ENCODE measurements around the gene IL4R. TPM values are rescaled to one million over a fixed set of nuclear protein-coding genes. Genes with fewer than 3 reads are reported as not detected.
"Not testable (repeated sequence)": the region's sequence is repeated elsewhere in the genome, so short reads cannot be mapped to it uniquely, and the experiment has no call there.

Gene IL4R
- total RNA-seq, 2 experiments from 2014 or later: 155 to 190 TPM

GRCh38 chr16:27390151-27390550 is 76.4 kb downstream of the IL4R start:
- no peak overlapping the region for H3K4me3 Mint-ChIP-seq
- no peaks in the 10 kb centered on the region for H3K27me3 Mint-ChIP-seq
- H3K9me3 Mint-ChIP-seq (ENCODE audit: low read depth): peaks cover 37% of the 10 kb centered on the region
- peaks cover 52% of the 10 kb centered on the region for H3K36me3 Mint-ChIP-seq
- peaks cover 40% of the 10 kb centered on the region for H3K4me1 Mint-ChIP-seq
- H3K27ac Mint-ChIP-seq: no peak overlapping the region
- DNase-seq (no peak), ATAC-seq (no peak)
- CTCF ChIA-PET: interaction anchor here (1.0 kb wide), 1 partner anchor 11 kb away, joined by 3 read pairs; no protein-coding TSS in a partner anchor

- CTCF ChIA-PET: interaction anchor here (0.8 to 1.7 kb wide), 6 partner anchors 11 to 223 kb away, joined by 3 to 7 read pairs (median 4); no protein-coding TSS in a partner anchor
- Mint-ChIP-seq H3K4me3 (no peak overlapping the region), H3K9me3 (ENCODE audit: low read depth) (peaks cover 32% of the 10 kb centered on the region), H3K27ac (no peak overlapping the region), H3K36me3 (peaks cover 52% of the 10 kb centered on the region), H3K4me1 (peaks cover 35% of the 10 kb centered on the region), H3K27me3 (no peaks in the 10 kb centered on the region)
- no peak for ATAC-seq
- no peak for DNase-seq
Measured at GRCh38 chr16:27392671-27393070, 78.9 kb downstream of the IL4R start.

GRCh38 chr16:27394516-27394915 is 80.7 kb downstream of the IL4R start:
- Mint-ChIP-seq H3K36me3 (peaks cover 45% of the 10 kb centered on the region), H3K4me1 (peaks cover 28% of the 10 kb centered on the region), H3K27me3 (no peaks in the 10 kb centered on the region), H3K4me3 (no peak overlapping the region), H3K9me3 (ENCODE audit: low read depth) (peaks cover 30% of the 10 kb centered on the region), H3K27ac (no peak overlapping the region)
- CTCF ChIA-PET: interaction anchor here (0.9 to 1.3 kb wide), 2 partner anchors 9 to 21 kb away, joined by 3 to 4 read pairs; no protein-coding TSS in a partner anchor
- ATAC-seq (no peak), DNase-seq (no peak)

GRCh38 chr16:27398341-27398893 is 84.6 kb downstream of the IL4R start:
- H3K4me1 Mint-ChIP-seq: peaks cover 50% of the 10 kb centered on the region
- peaks cover 28% of the 10 kb centered on the region for H3K36me3 Mint-ChIP-seq
- CTCF ChIA-PET: interaction anchor here (1.6 kb wide), 1 partner anchor 30 kb away, joined by 3 read pairs; no protein-coding TSS in a partner anchor
- peak; percentile 33 for DNase-seq
- ATAC-seq; H3K27ac Mint-ChIP-seq; H3K9me3 Mint-ChIP-seq (ENCODE audit: low read depth); H3K27me3 Mint-ChIP-seq; H3K4me3 Mint-ChIP-seq: not testable (repeated sequence)

- CTCF ChIA-PET: no interaction called here
- Mint-ChIP-seq H3K9me3 (ENCODE audit: low read depth) (peaks cover 7% of the 10 kb centered on the region), H3K4me3 (no peak overlapping the region), H3K4me1 (peaks cover 51% of the 10 kb centered on the region), H3K36me3 (peaks cover 24% of the 10 kb centered on the region), H3K27ac (peak overlapping the region; percentile 22), H3K27me3 (no peaks in the 10 kb centered on the region)
- DNase-seq (peak; percentile 39), ATAC-seq (no peak)
Measured at GRCh38 chr16:27398894-27399853, 85.4 kb downstream of the IL4R start.

GRCh38 chr16:27399969-27400368 is 86.2 kb downstream of the IL4R start:
- H3K4me3 Mint-ChIP-seq: no peak overlapping the region
- peaks cover 21% of the 10 kb centered on the region for H3K36me3 Mint-ChIP-seq
- CTCF ChIA-PET: interaction anchor here (1.1 to 3.4 kb wide), 3 partner anchors 13 to 31 kb away, joined by 3 to 22 read pairs (median 3); no protein-coding TSS in a partner anchor
- ATAC-seq: no peak
- H3K4me1 Mint-ChIP-seq: peaks cover 49% of the 10 kb centered on the region
- peaks cover 2% of the 10 kb centered on the region for H3K9me3 Mint-ChIP-seq (ENCODE audit: low read depth)
- H3K27ac Mint-ChIP-seq: no peak overlapping the region
- DNase-seq: peak; percentile 19
- H3K27me3 Mint-ChIP-seq: no peaks in the 10 kb centered on the region

- Mint-ChIP-seq H3K27me3 (no peaks in the 10 kb centered on the region), H3K4me3 (no peak overlapping the region), H3K4me1 (peaks cover 53% of the 10 kb centered on the region), H3K36me3 (peaks cover 12% of the 10 kb centered on the region), H3K9me3 (ENCODE audit: low read depth) (no peaks in the 10 kb centered on the region), H3K27ac (no peak overlapping the region)
- CTCF ChIA-PET: interaction anchor here (0.8 to 3.4 kb wide), 9 partner anchors 9 to 231 kb away, joined by 3 to 22 read pairs (median 3); no protein-coding TSS in a partner anchor
- no peak for ATAC-seq
- peak; percentile 40 for DNase-seq
Measured at GRCh38 chr16:27400751-27401620, 87.2 kb downstream of the IL4R start.

- CTCF ChIA-PET: interaction anchor here (0.7 to 3.4 kb wide), 9 partner anchors 8 to 84 kb away, joined by 3 to 22 read pairs (median 7); no protein-coding TSS in a partner anchor
- H3K9me3 Mint-ChIP-seq (ENCODE audit: low read depth): no peaks in the 10 kb centered on the region
- H3K27ac Mint-ChIP-seq: peak within 1 kb of the TSS; percentile 96
- no peaks in the 10 kb centered on the region for H3K27me3 Mint-ChIP-seq
- peaks cover 63% of the 10 kb centered on the region for H3K4me1 Mint-ChIP-seq
- H3K36me3 Mint-ChIP-seq: peaks cover 10% of the 10 kb centered on the region
- peak within 1 kb of the TSS; percentile 96 for H3K4me3 Mint-ChIP-seq
- ATAC-seq (peak; percentile 64), DNase-seq (peak; percentile 92)
Measured at GRCh38 chr16:27401768-27402568, 88.2 kb downstream of the IL4R start, which contains the start of gene IL21R. IL21R (plus strand) TSS chr16:27402174; CDS start chr16:27430072, 27,898 bp downstream.

- H3K27me3 Mint-ChIP-seq: no peaks in the 10 kb centered on the region
- H3K36me3 Mint-ChIP-seq: peaks cover 13% of the 10 kb centered on the region
- ATAC-seq (no peak), DNase-seq (no peak)
- CTCF ChIA-PET: interaction anchor here (0.7 to 3.4 kb wide), 8 partner anchors 13 to 85 kb away, joined by 3 to 22 read pairs (median 5); no protein-coding TSS in a partner anchor
- H3K27ac Mint-ChIP-seq: peak overlapping the region; percentile 96
- H3K4me1 Mint-ChIP-seq: peaks cover 68% of the 10 kb centered on the region
- H3K9me3 Mint-ChIP-seq (ENCODE audit: low read depth): no peaks in the 10 kb centered on the region
- H3K4me3 Mint-ChIP-seq: peak overlapping the region; percentile 96
Measured at GRCh38 chr16:27402569-27402963, 88.8 kb downstream of the IL4R start.

GRCh38 chr16:27402964-27403600 is 89.3 kb downstream of the IL4R start:
- CTCF ChIA-PET: interaction anchor here (1.0 to 3.4 kb wide), 7 partner anchors 9 to 229 kb away, joined by 3 to 22 read pairs (median 3); no protein-coding TSS in a partner anchor
- no peaks in the 10 kb centered on the region for H3K27me3 Mint-ChIP-seq
- H3K27ac Mint-ChIP-seq: peak overlapping the region; percentile 96
- H3K4me3 Mint-ChIP-seq: peak overlapping the region; percentile 96
- peak; percentile 67 for DNase-seq
- peaks cover 72% of the 10 kb centered on the region for H3K4me1 Mint-ChIP-seq
- ATAC-seq: no peak
- no peaks in the 10 kb centered on the region for H3K9me3 Mint-ChIP-seq (ENCODE audit: low read depth)
- H3K36me3 Mint-ChIP-seq: peaks cover 14% of the 10 kb centered on the region

GRCh38 chr16:27403601-27403992 is 89.8 kb downstream of the IL4R start:
- Mint-ChIP-seq H3K36me3 (peaks cover 18% of the 10 kb centered on the region), H3K27ac (peak overlapping the region; percentile 96), H3K27me3 (no peaks in the 10 kb centered on the region), H3K9me3 (ENCODE audit: low read depth) (no peaks in the 10 kb centered on the region), H3K4me3 (peak overlapping the region; percentile 96), H3K4me1 (peaks cover 76% of the 10 kb centered on the region)
- ATAC-seq (no peak), DNase-seq (peak; percentile 43)
- CTCF ChIA-PET: interaction anchor here (0.8 to 1.8 kb wide), 11 partner anchors 10 to 230 kb away, joined by 3 to 7 read pairs (median 3); no protein-coding TSS in a partner anchor
